ENCODE results near the gene HOXA13.

HOXA13 gene

DNA sequence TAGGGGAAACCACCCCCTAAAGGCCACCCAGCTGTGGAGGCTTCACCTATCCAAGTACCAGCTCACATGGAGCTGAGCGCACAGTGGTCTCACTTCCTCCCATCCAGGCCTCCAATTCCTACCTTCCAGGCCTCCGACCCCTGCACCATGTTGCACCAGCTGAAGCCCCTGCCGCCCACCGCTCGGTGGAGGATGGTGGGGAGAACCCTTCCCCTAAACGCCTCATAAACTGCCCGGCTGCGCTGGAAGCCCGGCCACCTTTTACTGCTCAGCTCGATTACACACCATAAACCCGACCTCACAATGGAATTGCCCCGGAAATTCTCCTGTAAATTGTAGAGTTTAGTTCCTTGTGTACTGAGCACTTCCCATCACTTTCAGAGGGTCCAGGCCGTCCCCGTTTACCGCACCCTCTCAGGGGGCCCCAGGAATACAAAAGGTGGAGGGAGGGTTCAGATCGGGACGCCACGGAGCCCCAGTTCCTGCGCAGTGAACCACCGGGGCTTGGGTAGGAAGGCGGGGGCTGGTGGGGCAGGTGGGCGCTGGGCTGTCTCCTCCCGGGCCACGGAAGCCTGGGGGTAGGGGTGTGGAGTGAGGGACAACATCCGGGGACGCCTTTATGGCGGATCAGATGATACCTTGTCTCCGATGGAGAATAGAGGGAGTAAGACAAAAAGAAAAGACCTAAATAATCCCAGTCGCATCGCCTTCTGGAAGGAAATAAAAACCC is 42.0 kb downstream of the HOXA13 start:
- DNase-seq = no peak

DNA sequence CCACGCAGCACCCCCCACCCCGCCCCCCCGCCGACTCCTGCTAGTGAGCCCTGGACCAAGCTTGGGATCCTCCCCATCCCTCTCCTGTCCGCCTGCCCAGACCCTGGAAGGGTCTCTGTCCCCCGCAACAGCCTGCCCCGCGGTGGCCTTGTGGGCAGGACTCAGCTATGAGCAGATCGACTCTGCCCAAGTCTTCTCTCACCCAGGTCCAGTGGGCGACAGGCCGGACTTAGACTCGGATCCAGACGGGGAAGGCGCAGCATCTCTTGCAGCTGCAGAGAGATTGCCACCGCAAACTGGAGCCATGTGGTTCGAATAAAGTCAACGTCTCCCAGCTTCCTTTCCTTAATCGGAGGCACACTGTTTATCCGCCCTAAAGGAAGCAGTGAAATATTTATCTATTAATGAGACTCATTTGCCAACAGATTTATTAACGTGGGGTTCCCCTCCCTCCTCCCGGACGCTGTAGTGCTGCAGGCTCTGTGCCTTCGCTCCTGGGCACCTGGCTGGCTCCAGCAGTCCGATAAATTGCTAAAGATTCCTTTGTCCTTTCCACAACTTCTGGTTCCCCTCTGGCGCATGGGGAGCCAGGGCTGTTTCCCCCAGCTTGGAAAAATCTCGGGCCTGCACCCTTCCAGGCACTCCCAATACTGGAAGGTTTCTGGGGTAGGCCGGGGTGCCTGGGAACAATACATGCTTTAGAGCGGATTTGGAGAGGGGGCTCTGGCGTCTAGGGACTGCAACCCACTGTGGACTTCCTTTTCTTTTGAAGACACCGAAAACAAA is 42.8 kb downstream of the HOXA13 start:
- DNase-seq = no peak

DNA sequence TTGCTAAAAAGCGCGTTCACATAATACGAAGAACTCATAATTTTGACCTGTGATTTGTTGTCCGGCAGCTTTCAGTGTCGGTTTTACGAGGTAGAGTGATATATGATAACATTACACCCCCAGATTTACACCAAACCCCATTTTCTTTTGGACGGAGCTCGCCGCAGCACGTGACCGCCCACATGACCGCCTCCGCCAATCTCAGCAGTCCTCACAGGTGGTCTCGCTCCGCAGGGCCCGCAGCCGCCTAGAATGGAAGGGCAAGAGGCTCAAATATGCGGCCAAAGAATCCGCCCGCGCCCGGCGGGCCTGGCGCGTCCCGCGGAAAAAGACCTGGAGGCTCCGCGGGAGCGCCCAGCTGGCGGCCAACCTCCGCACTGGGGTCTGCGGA is 43.4 kb downstream of the HOXA13 start, which contains the start of gene HOXA7:
TSS of gene HOXA7 (minus strand) at position 168 of the 391 bp plus-strand sequence. CDS start at position 38, 130 bp downstream.
- DNase-seq = no peak

DNA sequence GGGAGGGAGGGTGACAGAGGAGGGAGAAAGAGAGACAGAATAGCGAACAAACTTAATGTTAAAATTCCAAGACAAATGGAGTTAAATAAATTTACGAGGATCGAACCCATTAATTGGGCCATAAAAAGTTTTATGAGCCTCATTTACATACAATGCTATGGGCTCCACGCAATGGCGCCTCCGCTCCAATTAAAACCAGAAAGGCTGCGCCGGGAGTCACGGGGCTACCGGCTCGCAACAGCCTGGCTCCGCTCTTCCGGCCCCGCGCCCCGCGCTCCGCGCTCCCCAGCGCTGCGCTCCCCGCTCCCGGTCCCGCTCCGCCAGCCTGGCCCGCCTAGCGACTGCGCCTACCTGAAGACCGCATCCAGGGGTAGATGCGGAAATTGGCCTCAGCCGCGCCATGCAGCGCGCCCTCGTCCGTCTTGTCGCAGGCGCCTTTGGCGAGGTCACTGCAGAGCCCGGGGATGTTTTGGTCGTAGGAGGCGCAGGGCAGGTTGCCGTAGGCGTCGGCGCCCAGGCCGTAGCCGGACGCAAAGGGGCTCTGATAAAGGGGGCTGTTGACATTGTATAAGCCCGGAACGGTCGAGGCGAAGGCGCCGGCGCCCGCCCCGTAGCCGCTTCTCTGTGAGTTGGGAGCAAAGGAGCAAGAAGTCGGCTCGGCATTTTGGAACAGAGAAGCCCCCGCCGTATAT is 43.9 kb downstream of the HOXA13 start:
- DNase-seq = no peak

DNA sequence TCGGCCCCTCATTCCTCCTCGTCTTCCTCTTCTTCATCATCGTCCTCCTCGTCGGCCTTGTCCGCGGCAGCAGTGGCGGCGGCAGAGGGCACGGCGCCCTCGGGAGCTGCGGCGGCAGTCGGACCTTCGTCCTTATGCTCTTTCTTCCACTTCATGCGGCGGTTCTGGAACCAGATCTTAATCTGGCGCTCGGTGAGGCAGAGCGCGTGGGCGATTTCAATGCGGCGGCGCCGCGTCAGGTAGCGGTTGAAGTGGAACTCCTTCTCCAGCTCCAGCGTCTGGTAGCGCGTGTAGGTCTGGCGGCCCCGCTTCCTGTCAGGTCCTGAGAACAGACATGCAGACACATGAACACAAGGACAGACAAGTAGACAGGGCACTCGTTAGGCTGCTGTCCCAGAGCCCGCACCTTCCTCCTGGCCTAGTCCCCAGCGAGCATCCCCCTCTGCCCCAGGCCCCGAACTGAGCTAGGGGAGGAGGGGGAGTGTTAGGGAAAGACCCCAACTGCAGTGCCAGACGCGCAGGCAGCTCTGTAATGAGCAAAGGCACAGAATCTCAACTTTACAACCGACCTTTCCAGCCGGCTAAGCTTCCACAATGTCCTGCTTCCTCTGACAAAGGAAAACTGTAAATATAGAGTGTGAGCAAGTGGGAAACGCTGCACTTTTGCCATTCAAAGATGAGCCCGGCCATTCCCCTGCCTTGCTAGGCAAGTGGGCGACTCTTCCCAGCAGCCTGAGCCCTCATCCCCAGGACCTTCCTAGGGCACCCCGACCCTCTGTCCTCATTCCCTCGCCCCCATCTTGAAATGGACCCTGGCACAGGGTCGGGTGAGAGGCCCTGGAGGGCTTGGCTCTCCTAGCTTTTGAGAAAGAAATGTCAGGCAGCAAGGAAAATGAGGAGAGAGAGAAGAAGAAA is 44.7 kb downstream of the HOXA13 start:
- DNase-seq = no peak

DNA sequence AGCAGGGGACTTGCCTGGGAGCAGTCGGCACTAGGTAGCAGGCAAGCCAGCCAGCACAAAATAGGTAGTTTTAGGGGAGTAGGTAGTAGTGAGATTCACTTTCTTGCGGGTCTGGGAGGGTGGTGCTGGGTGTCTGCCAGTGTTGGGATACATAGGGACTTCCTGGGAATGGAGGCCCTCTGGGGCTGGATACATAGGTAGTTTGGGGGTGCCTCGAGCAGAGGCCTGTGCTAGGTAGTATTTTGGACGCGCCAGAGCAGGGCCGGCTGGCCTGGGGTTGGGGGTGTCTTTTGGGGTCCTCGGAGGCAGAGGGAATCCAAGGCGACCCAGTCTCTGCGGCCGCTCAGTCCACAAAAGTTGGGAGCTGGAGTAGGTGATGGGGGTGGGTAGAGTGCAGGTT is 45.5 kb downstream of the HOXA13 start:
- no peak for DNase-seq

DNA sequence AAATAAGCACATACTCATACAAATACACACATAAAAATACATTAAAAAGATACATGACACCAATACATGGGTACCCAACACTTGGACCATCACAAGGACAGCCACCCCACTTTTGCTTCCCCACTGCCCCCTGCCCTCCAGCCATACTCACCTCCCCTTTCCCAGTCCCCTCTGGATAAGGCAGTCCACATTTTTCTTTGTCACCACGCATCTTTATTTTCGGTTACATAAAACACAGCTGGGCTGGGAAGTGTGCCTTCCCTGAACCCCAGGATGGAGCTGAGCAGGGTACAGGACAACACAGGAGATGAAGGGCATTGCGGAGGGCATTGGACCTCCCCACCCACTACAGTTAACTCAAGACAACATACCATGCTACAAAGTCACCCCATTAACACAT is 46.4 kb downstream of the HOXA13 start:
- DNase-seq = no peak

DNA sequence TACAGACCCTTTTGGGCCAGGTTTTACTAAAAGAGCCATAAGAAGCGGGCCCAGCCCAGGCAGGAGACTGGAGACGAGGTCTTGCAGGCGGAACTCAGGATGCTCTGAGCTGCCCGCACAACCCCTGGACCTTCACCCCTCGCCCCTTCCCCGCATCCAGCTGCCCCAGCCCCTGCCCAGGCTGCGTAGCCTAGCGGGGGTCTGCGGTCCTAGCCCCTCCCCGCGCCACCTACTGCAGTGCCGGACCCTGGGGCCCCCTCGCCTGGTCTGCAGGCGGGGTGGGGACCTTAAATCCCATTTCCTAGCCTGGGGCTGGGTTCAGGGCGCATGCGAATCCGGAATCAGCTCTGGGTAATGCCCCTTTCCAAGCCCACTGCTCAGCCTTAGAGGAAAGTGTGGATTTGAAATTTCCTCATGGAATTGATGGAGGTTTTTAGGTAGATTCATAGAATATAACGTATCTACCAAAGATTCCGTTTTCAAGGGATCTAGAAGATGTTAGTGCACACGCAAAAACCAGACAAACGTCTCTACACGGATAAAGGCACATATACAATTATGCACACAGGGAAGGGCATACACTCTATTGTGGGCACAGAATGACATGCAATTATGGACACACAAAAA is 47.0 kb downstream of the HOXA13 start:
- no peak for DNase-seq

DNA sequence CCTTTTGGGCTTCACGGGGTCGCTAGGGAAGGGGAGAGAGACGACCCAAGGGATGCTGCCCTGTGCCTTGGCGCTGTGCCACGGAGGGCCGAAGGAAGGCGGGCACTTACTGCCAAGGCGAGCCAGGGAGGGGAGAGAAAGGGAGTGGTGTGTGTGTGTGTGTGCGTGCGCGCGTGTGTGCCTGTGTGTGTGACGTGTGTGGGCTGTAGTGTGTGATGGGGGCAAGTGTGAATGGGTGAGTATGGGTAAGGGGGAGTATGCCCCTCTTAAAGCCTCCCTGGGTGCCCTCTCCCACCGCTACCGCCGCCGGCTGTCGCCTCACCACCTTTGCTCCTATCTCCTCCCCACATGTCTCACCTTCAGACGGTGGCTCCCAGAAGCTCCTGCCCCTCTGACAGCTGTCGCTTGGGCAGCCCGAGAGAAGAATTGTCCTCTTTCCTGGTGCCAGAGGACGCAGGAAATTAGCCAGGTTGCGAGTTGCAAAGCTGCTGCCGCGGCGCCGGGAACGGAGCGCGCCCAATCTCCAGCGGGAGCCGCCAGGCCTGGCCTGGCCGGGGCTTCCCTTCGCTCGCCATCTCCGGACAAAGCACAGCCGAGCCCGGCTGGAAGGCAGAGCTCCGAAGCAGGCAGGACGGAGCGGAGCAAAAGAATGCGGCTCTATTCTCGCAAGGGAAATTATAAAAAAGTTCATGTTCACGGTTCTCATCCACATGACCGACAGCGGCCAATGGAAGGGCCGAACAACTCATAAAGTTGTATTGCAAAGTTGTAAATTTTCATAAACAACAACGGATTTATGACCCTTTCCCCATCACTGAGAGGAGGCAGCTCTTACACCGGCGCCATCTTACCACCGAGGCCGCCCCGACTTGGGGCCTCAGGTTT is 47.7 kb downstream of the HOXA13 start, which contains the start of gene HOXA3:
TSS of gene HOXA3 (minus strand) at position 653 of the 885 bp plus-strand sequence. CDS start 41,943 bp downstream, outside the sequence.
- no peak for DNase-seq

DNA sequence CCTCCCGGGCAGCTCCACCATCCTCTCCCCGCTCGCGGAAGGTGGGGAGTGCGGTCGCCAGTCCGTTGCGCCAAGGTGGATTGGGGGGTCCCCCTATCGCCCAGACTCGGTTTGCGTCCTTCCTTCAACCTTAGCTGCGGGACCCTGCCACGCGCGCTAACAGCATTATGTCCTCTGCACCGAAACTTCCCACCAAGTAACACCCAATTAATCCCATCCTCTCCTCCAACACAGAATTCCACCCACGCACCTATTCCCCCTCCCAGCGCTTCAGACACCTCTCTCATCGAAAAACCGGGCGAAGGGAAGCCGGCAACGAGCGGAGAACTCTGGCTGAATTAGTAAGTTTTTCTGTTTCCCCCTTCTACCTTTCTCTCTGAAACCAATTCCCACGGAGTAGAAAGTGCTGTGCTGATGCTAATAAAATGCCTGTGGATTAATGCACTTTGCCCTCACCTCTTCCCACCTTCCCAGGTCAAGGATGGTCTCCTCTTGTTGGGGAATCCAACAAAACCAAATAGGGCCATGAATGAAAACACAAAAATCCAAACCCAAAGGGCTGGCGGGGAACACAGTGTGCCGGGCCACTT is 48.5 kb downstream of the HOXA13 start:
- no peak for DNase-seq

DNA sequence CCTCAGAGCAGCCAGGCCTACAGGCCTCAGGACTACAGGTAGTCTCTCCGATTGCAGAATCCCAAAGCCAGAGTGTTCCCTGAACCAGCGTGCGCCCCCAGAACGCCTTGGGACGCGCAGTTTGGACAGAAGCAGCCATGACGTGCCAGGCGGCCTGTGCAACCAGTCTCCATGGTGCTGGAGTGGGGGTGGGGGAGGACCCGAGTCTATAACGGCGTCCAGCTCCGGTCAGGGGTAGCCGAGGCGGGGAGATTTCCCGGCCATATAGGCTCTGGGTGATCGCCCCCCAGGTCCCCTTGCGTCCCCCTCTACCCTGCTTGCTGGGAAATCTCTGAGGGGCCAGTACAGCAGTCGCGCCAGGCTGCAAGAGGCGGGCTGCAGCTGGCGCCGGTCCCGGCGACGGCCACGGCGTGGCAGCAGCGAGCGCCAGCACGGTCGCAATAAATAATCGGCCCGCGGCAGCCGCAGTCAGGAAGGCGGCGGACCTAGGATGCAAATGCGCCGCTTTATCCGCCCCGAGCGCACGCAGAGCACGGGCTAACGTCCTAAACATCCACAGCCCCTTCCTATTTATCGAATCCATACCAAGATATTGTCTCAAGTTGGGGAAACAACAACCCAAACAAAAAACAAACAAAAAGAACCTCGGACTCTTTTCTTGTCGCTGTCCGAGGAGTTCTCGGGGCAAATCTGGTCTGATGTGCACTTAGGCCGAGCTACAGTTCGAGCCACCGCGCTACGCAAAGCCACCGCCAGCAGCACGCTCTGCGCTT is 49.1 kb downstream of the HOXA13 start:
- DNase-seq = peak; percentile 50

DNA sequence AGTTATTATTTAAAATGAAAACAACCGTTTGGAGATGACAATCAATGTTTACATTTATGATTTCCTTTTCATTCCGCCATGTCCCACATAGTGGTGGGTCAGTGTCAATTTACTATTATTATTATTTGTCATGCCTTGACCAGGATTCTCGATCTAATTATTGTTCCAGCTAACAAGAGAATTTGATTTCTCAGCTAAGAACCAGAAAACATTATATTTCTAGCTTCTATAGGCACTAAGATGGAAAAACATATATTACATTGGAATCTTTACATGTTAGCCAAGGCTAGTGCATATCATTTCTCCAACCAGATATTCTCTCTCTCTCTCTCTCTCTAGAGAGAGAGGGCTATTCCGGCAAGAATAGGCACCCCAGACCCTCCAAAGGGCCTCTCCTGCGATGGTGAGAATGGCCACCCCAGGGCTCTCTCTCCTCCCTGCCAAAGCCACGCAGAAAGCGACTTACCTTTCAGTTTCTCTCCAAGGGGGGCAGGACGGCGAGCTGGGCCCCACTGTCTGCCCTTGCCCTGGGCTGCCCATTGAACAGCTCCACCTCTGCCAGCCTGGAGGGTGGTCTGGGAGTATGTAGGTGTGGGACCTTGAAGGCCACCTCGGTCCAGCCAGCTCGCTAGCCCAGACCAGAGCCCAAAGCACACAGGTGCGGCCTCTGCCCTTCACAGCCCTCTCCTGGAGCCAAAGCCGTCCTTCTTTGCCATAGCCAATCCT is 49.9 kb downstream of the HOXA13 start:
- DNase-seq = no peak

DNA sequence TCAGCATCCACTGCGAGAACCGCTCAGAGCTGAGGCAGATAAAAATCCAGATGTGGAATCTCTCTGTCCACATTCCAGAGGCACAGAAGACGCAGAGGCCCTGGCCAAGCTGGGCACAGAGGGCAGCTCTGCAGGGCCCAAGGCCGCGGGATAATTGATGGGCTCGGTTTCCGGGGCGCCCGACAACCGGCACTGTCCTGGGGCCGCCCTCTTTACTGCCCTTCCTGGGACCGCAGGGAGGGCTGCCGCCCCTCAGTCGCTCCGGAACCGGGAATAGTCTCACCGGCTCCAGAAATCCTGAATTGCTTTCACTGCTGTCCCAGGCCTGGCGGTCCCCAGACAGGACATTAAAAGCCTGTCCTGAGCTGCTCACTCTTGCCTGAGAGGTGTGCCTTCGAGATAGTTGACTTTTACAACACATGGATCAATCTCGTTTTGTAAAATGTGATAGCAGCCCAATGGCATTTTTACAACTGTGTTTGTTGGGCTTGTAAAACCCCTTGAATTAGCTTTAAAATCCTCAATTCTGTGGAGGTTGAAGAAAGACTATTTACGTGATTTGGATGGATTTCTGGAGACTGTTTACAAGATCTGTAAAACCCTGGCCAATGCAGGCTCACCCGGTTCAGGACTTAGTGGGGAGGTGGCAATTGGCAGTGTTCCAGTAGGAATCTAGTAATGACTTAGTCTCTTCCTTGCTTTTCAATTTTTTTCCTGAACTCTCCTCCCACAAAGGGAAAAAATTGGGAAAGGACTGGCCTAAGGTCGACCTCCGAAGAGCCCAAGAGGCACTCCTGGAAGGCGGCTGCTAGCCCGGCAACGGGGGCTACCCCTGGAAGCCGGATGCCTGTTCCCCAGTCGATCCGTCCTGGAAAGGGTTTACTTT is 50.9 kb downstream of the HOXA13 start:
- DNase-seq = no peak

DNA sequence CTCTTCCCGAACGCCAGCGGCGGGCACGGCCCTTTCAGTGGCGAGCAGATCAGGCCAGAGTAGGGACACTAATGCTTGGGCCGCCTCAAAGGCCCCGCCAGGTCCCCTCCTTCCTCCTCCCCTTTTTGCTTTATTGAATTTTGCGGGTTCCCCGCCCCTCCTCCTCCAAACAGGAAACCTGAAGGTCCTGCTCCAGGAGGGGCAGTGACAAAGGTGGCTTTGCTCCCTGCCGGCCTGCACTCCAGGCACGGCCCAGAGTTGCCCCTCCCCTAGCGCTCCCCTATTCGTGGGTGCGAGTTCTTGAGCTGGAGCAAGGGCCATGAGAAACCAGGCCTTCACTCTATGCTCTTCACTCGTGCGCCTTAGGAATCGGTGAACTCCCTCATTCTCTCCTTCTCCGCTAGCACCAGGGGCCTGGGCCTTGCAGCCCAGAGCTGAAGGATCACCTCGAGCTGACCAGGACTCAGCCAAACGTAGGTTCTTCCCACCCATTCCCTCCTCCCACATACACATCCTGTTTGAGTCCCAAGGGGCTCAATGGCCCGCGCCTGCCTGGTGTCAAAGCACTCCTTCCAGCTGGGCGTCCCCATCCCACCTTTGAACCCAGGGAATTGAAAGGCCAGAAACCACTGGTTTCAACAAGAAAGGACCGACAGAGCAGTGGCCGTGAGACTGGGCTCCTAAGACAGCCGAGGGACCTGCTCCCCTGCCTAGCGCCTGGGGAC is 51.7 kb downstream of the HOXA13 start:
- no peak for DNase-seq

DNA sequence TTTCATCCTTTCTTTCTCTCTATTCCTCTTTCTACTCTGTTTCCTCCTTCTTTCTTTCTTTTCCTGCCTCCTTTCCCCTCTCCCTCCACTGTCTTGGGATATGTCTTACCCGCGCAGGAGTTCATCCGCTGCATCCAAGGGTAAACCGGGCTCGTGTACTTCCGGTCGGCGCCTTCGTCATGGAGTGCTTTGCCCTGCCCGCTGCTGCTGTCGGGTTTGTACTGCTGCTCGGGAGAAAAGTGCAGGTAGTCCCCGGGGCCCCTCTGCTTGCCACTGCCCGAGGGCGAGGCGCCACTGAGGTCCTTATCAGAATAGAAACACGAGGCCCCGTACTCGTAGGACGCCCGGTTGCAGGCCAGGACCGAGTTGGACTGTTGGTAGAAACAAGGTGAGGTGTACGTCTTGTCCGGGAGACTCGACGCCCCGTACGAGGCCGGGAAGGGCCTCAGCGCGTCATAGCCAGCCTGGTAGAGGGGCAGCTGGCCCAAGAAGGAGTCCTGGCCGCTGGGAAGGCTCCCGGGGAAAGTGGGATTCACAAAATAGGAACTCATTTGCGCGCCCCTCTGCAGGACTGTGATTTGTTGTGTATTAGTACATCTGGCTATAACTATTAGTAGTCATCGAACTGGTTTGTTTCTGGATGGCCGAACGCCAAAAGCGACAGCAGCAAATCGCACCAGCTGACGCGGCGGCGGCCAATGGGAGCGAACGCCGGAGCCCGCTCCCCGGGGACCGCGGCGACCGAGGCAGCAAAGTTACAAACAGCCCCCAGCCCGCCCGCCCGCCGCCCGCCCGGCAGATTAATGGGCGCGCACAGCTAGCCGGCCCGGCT is 52.5 kb downstream of the HOXA13 start, which contains the start of gene HOXA6:
TSS of gene HOXA6 (minus strand) at position 576 of the 832 bp plus-strand sequence. CDS start at position 551, 25 bp downstream.
- DNase-seq = no peak

Data from fibroblast of skin of scalp (primary cell).